HG03442 (cell line): ENCODE measurements around the gene CASZ1.

Experiments
- ATAC-seq: cut with Tn5 transposase; IDR thresholded peaks from one replicate; pipeline ENCODE4 v1.9.1; 2021; ENCODE audit warnings: mild to moderate bottlenecking, moderate library complexity; ENCODE audit not compliant: unreplicated experiment

The CASZ1 gene

GRCh38 chr1:10755970-10756521 lies 40.4 kb downstream of the CASZ1 start:
- no peak for ATAC-seq

GRCh38 chr1:10754568-10755329 lies 41.7 kb downstream of the CASZ1 start:
- no peak for ATAC-seq

- no peak for ATAC-seq
Observed at GRCh38 chr1:10753299-10753698, 43.1 kb downstream of the CASZ1 start.

GRCh38 chr1:10751561-10752085 lies 44.8 kb downstream of the CASZ1 start:
- ATAC-seq, result no peak

- ATAC-seq, result no peak
Observed at GRCh38 chr1:10751160-10751559, 45.3 kb downstream of the CASZ1 start.

GRCh38 chr1:10745886-10746455 lies 50.5 kb downstream of the CASZ1 start:
- no peak for ATAC-seq

- no peak for ATAC-seq
Observed at GRCh38 chr1:10745383-10745782, 51.1 kb downstream of the CASZ1 start.

GRCh38 chr1:10744654-10745238 lies 51.7 kb downstream of the CASZ1 start:
- ATAC-seq, result no peak

GRCh38 chr1:10744029-10744428 lies 52.4 kb downstream of the CASZ1 start:
- no peak for ATAC-seq

GRCh38 chr1:10741696-10742095 lies 54.8 kb downstream of the CASZ1 start:
- ATAC-seq, result no peak

- no peak for ATAC-seq
Observed at GRCh38 chr1:10740123-10740522, 56.3 kb downstream of the CASZ1 start.

GRCh38 chr1:10739589-10739988 lies 56.9 kb downstream of the CASZ1 start:
- no peak for ATAC-seq

GRCh38 chr1:10738061-10739058 lies 58.1 kb downstream of the CASZ1 start:
- ATAC-seq, result no peak

- ATAC-seq, result no peak
Observed at GRCh38 chr1:10737651-10738050, 58.8 kb downstream of the CASZ1 start.

GRCh38 chr1:10736634-10737586 lies 59.5 kb downstream of the CASZ1 start:
- ATAC-seq, result no peak

- ATAC-seq, result no peak
Observed at GRCh38 chr1:10735563-10736305, 60.7 kb downstream of the CASZ1 start.

- no peak for ATAC-seq
Observed at GRCh38 chr1:10734962-10735544, 61.4 kb downstream of the CASZ1 start.

- ATAC-seq, result no peak
Observed at GRCh38 chr1:10734375-10734774, 62.1 kb downstream of the CASZ1 start.
